ENCODE measurements around the gene LIPE.

The LIPE gene

DNA sequence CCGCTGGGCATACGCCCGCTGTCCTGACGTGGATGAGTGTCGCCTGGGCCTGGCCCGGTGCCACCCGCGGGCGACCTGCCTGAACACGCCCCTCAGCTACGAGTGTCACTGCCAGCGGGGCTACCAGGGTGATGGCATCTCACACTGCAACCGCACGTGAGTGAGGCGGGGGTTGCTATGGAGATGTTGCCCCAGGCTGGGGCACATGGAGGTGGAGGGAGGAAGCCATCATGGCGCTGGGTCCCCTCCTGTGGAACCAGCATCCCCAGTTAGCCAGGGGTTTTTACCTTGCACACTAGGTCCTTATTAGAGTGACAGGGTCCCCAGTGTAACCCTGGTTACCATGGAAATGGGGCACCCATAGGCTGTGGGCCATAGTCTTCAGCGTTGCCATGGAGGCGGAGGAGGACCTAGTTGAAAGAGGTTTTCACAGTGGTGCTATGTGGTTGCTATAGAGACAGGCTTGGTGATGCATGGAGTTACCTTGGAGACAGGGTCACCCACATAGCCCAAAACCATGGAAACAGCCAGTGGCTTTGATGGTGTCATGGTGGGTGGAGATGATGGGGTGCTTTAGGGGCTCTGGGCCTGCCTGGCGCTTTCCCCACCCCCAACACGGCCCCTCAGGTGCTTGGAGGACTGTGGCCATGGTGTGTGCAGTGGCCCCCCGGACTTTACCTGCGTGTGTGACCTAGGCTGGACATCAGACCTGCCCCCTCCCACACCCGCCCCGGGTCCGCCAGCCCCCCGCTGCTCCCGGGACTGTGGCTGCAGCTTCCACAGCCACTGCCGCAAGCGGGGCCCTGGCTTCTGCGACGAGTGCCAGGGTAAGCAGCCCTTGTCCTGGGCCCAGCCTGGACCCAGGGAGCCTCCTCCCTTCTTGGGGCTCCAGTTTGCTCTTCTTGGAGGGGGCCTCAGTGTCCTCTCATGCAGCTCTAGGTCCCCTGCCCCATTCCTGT lies 74.6 kb downstream of the LIPE start:
- Histone ChIP-seq H3K9me3 (ENCODE audit: insufficient read depth, low read length, severe bottlenecking) (no peaks in the 10 kb centered on the region), H3K4me3 (ENCODE audit: low read depth in 1 of 2, low read length in 2 of 2) (no peak overlapping the region), H4K20me1 (ENCODE audit: insufficient read depth, low read length) (0 out of 2 replicates have a peak, but pooled peaks cover 2% of the 10 kb centered on the region), H2AFZ (ENCODE audit: low read depth, low read length) (no peak overlapping the region), H3K9ac (ENCODE audit: low read depth, low read length) (no peak overlapping the region), H3K27ac (ENCODE audit: low read length) (no peak overlapping the region), H3K27me3 (ENCODE audit: insufficient read depth, low read length, poor library complexity) (no peaks in the 10 kb centered on the region), H3K4me1 (ENCODE audit: insufficient read depth, low read length) (no peaks in the 10 kb centered on the region), H3K79me2 (ENCODE audit: insufficient read depth, low read length) (no peaks in the 10 kb centered on the region), H3K4me2 (ENCODE audit: insufficient read depth, low read length) (no peak overlapping the region), H3K36me3 (ENCODE audit: insufficient read depth, low read length) (peaks cover 44% of the 10 kb centered on the region)
- DNase-seq (no peak), ATAC-seq (ENCODE audit: insufficient read depth, low read depth) (no peak)
- TF ChIP-seq, protein P1, sequence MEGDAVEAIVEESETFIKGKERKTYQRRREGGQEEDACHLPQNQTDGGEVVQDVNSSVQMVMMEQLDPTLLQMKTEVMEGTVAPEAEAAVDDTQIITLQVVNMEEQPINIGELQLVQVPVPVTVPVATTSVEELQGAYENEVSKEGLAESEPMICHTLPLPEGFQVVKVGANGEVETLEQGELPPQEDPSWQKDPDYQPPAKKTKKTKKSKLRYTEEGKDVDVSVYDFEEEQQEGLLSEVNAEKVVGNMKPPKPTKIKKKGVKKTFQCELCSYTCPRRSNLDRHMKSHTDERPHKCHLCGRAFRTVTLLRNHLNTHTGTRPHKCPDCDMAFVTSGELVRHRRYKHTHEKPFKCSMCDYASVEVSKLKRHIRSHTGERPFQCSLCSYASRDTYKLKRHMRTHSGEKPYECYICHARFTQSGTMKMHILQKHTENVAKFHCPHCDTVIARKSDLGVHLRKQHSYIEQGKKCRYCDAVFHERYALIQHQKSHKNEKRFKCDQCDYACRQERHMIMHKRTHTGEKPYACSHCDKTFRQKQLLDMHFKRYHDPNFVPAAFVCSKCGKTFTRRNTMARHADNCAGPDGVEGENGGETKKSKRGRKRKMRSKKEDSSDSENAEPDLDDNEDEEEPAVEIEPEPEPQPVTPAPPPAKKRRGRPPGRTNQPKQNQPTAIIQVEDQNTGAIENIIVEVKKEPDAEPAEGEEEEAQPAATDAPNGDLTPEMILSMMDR (IDR thresholded peaks at IDR 0.05; ENCODE audit: borderline replicate concordance, extremely low read depth, low read length, poor library complexity, severe bottlenecking) = no peak

Data from DND-41 (cell line).